ENCODE results near the gene OR1D5.
"Not testable (repeated sequence)": the region's sequence is repeated elsewhere in the genome, so short reads cannot be mapped to it uniquely, and the experiment has no call there.

The OR1D5 gene

GRCh38 chr17:3032258-3033247, 30.9 kb downstream of the OR1D5 start:
- DNase-seq (ENCODE audit: low spot score): no peak

- DNase-seq (ENCODE audit: low spot score): not testable (repeated sequence)
Observed at GRCh38 chr17:3030852-3031470, 32.4 kb downstream of the OR1D5 start.

GRCh38 chr17:3030096-3030495, 33.3 kb downstream of the OR1D5 start:
- DNase-seq (ENCODE audit: low spot score): peak; percentile 87

GRCh38 chr17:3029213-3029913, 34.0 kb downstream of the OR1D5 start:
- no peak for DNase-seq (ENCODE audit: low spot score)

GRCh38 chr17:3027786-3028532, 35.4 kb downstream of the OR1D5 start:
- DNase-seq (ENCODE audit: low spot score): no peak

GRCh38 chr17:3026856-3027751, 36.3 kb downstream of the OR1D5 start:
- DNase-seq (ENCODE audit: low spot score): no peak

- DNase-seq (ENCODE audit: low spot score): no peak
Observed at GRCh38 chr17:3026125-3026855, 37.1 kb downstream of the OR1D5 start.

- no peak for DNase-seq (ENCODE audit: low spot score)
Observed at GRCh38 chr17:3025421-3026124, 37.8 kb downstream of the OR1D5 start.

GRCh38 chr17:3024346-3024745, 39.1 kb downstream of the OR1D5 start:
- DNase-seq (ENCODE audit: low spot score): no peak

GRCh38 chr17:3022197-3022596, 41.2 kb downstream of the OR1D5 start:
- DNase-seq (ENCODE audit: low spot score): no peak

GRCh38 chr17:3020381-3020780, 43.0 kb downstream of the OR1D5 start:
- no peak for DNase-seq (ENCODE audit: low spot score)

- DNase-seq (ENCODE audit: low spot score): no peak
Observed at GRCh38 chr17:3019761-3020160, 43.6 kb downstream of the OR1D5 start.

- no peak for DNase-seq (ENCODE audit: low spot score)
Observed at GRCh38 chr17:3017936-3018335, 45.5 kb downstream of the OR1D5 start.

- DNase-seq (ENCODE audit: low spot score): peak; percentile 48
Observed at GRCh38 chr17:3015890-3016289, 47.5 kb downstream of the OR1D5 start.

GRCh38 chr17:3012926-3013581, 50.4 kb downstream of the OR1D5 start:
- peak; percentile 26 for DNase-seq (ENCODE audit: low spot score)

Data from RKO (cell line).